ENCODE results near the gene AKNA. TPM values are rescaled to one million over a fixed set of nuclear protein-coding genes. Genes with fewer than 3 reads are reported as not detected.

AKNA gene
- total and polyA plus RNA-seq, 9 donors, result 7.0 to 14.6 (median 10.1) TPM

DNA sequence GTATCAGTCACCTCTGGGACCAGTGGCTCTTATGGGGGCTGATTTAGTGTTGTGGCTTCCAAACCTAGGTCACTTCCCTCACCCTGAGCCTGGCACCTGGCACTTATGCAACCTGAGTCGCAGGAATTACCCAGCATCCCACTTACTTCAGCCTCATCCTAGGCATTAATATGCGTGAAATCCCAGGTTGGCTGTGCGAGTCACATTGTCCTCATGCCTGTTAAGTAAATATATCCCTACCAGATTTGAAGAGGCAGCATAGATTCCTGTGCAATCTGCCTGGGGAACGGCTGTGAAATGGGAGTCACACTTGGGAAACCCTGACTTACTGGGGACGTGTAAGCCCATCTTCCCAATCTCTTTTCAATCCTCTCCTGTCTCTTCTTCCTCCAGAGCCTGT is 42.7 kb upstream of the AKNA start:
- Histone ChIP-seq H3K4me1 (ENCODE audit: control insufficient read depth, insufficient read depth, low read length) (peaks cover 2% of the 10 kb centered on the region), H3K27me3 (ENCODE audit: control insufficient read depth, insufficient read depth, low read length) (no peaks in the 10 kb centered on the region), H3K4me3 (ENCODE audit: low read length) (no peak overlapping the region), H3K27ac (ENCODE audit: low read length) (no peak overlapping the region), H3K9me3 (replicated peaks; ENCODE audit: control insufficient read depth, low read depth, low read length) (no peaks in the 10 kb centered on the region), H3K36me3 (ENCODE audit: control insufficient read depth, insufficient read depth, low read length) (no peaks in the 10 kb centered on the region)
- WGBS (ENCODE audit: insufficient coverage), result 69% methylated on average over 5 of the region's 5 CpGs
- no peak for DNase-seq

- no peak overlapping the region for H3K27ac ChIP-seq (ENCODE audit: low read length)
- WGBS (ENCODE audit: insufficient coverage), result 72% methylated on average over 4 of the region's 6 CpGs
- no peaks in the 10 kb centered on the region for H3K27me3 ChIP-seq (ENCODE audit: control insufficient read depth, insufficient read depth, low read length)
These were observed 41.7 kb upstream of the AKNA start for GRCh38 chr9:114429488-114429887.

GRCh38 chr9:114428466-114428865 is 40.7 kb upstream of the AKNA start:
- Histone ChIP-seq H3K4me1 (ENCODE audit: control insufficient read depth, insufficient read depth, low read length) (peaks cover 2% of the 10 kb centered on the region), H3K36me3 (ENCODE audit: control insufficient read depth, insufficient read depth, low read length) (no peaks in the 10 kb centered on the region), H3K9me3 (replicated peaks; ENCODE audit: control insufficient read depth, low read depth, low read length) (no peaks in the 10 kb centered on the region), H3K27me3 (ENCODE audit: control insufficient read depth, insufficient read depth, low read length) (no peaks in the 10 kb centered on the region), H3K4me3 (ENCODE audit: low read length) (no peak overlapping the region), H3K27ac (ENCODE audit: low read length) (no peak overlapping the region)
- DNase-seq, result no peak
- 80% methylated on average over 8 of the region's 8 CpGs for WGBS (ENCODE audit: insufficient coverage)

More at GRCh38 chr9:114429488-114429887, 41.7 kb upstream of the AKNA start:
- Histone ChIP-seq H3K9me3 (replicated peaks; ENCODE audit: control insufficient read depth, low read depth, low read length) (no peaks in the 10 kb centered on the region), H3K36me3 (ENCODE audit: control insufficient read depth, insufficient read depth, low read length) (no peaks in the 10 kb centered on the region), H3K4me3 (ENCODE audit: low read length) (no peak overlapping the region), H3K4me1 (ENCODE audit: control insufficient read depth, insufficient read depth, low read length) (peaks cover 2% of the 10 kb centered on the region)
- DNase-seq, result no peak

DNA sequence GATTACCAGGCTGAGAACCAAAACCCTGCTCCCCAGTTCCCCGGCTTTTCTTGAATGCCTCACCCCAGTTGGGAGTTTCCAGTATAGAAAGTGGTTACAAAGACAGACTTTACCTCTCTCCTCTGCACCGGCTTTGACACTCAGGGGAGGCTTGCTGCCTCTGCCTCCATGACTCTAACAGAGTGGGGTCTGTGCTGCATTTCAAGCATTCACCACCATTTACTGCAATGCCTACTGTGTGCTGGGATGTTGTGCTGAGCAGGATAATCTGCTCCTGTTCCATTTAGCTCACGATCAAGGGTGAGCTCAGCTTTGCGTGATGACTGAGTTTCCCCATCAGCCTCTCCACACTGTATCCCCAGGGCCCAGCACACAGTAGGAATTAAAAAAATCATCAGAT is 39.9 kb upstream of the AKNA start:
- no peaks in the 10 kb centered on the region for H3K9me3 ChIP-seq (replicated peaks; ENCODE audit: control insufficient read depth, low read depth, low read length)
- H3K27ac ChIP-seq (ENCODE audit: low read length), result no peak overlapping the region
- no peak overlapping the region for H3K4me3 ChIP-seq (ENCODE audit: low read length)
- no peaks in the 10 kb centered on the region for H3K36me3 ChIP-seq (ENCODE audit: control insufficient read depth, insufficient read depth, low read length)
- DNase-seq, result no peak
- 83% methylated on average over 1 of the region's 4 CpGs for WGBS (ENCODE audit: insufficient coverage)
- peaks cover 2% of the 10 kb centered on the region for H3K4me1 ChIP-seq (ENCODE audit: control insufficient read depth, insufficient read depth, low read length)
- H3K27me3 ChIP-seq (ENCODE audit: control insufficient read depth, insufficient read depth, low read length), result no peaks in the 10 kb centered on the region

GRCh38 chr9:114426046-114426948 is 38.5 kb upstream of the AKNA start:
- no peak overlapping the region for H3K4me3 ChIP-seq (ENCODE audit: low read length)
- no peaks in the 10 kb centered on the region for H3K27me3 ChIP-seq (ENCODE audit: control insufficient read depth, insufficient read depth, low read length)
- no peaks in the 10 kb centered on the region for H3K9me3 ChIP-seq (replicated peaks; ENCODE audit: control insufficient read depth, low read depth, low read length)
- 90% methylated on average over 10 of the region's 18 CpGs for WGBS (ENCODE audit: insufficient coverage)
- H3K4me1 ChIP-seq (ENCODE audit: control insufficient read depth, insufficient read depth, low read length), result peaks cover 2% of the 10 kb centered on the region
- H3K27ac ChIP-seq (ENCODE audit: low read length), result no peak overlapping the region
- DNase-seq, result no peak
- H3K36me3 ChIP-seq (ENCODE audit: control insufficient read depth, insufficient read depth, low read length), result no peaks in the 10 kb centered on the region

DNA sequence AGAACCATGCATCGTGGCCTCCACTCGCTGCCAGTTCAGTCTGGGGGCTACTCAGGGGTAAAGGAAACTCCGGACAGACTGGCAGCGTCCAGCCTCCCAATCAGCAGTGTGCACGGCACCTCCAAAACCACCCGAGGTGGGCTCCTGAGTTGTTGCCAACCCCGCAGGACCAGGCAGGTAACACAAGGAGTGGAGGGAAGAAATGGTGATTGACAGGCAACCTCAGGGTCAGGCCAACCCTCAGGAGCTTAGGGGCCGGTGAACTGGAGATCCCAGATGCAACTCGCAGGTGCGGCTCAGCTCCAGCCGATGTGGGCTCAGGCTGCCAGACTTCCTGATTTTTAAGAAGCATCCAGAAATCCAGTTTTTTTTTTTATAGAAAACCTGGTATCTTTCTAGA is 37.3 kb upstream of the AKNA start:
- no peaks in the 10 kb centered on the region for H3K9me3 ChIP-seq (replicated peaks; ENCODE audit: control insufficient read depth, low read depth, low read length)
- H3K36me3 ChIP-seq (ENCODE audit: control insufficient read depth, insufficient read depth, low read length), result no peaks in the 10 kb centered on the region
- no peak overlapping the region for H3K4me3 ChIP-seq (ENCODE audit: low read length)
- H3K4me1 ChIP-seq (ENCODE audit: control insufficient read depth, insufficient read depth, low read length), result peaks cover 2% of the 10 kb centered on the region
- 84% methylated on average over 9 of the region's 11 CpGs for WGBS (ENCODE audit: insufficient coverage)
- no peak for DNase-seq
- no peaks in the 10 kb centered on the region for H3K27me3 ChIP-seq (ENCODE audit: control insufficient read depth, insufficient read depth, low read length)
- no peak overlapping the region for H3K27ac ChIP-seq (ENCODE audit: low read length)

DNA sequence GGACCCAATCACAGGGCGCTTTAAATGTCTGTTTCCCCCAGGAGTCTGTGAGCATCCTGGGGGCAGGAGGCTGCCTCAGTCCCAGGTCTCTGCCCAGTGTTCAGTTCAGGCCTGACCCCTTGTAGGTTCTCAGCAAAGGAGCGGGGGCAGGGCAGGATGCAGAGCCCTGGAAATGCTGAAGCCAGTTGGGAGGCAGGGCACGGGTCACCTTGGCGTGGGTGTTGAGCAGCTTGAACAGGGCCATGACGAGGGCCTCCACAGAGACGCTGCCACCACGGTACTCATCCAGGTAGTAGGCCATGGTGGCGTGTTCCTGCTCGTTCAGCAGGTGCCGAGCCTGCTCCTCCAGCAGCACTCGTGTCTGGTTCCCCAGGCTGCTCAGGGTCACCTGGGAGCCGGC is 36.3 kb upstream of the AKNA start:
- 76% methylated on average over 12 of the region's 12 CpGs for WGBS (ENCODE audit: insufficient coverage)
- Histone ChIP-seq H3K9me3 (replicated peaks; ENCODE audit: control insufficient read depth, low read depth, low read length) (no peaks in the 10 kb centered on the region), H3K4me1 (ENCODE audit: control insufficient read depth, insufficient read depth, low read length) (peaks cover 2% of the 10 kb centered on the region), H3K36me3 (ENCODE audit: control insufficient read depth, insufficient read depth, low read length) (no peaks in the 10 kb centered on the region), H3K27ac (ENCODE audit: low read length) (no peak overlapping the region), H3K4me3 (ENCODE audit: low read length) (no peak overlapping the region), H3K27me3 (ENCODE audit: control insufficient read depth, insufficient read depth, low read length) (no peaks in the 10 kb centered on the region)
- DNase-seq, result no peak

DNA sequence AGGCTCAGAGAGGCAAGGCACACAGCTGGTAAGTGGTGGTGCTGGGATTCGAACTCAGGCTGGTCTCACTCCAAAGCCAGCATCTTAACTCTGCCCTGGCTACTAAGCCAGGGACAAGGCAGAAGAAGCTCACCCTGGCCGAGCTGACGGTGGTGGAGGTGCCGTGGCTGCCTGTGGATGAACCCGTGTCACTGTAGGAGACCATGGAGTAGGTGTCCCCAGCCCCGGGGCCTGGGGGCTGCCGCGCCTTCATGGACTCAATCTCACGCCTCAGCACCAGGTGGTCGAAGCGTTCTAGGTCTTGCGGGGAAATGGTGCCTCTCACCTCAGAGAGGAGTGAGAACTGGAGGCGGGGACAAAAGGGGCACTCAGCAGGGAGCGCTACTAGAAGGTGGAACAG is 35.4 kb upstream of the AKNA start:
- H3K9me3 ChIP-seq (replicated peaks; ENCODE audit: control insufficient read depth, low read depth, low read length), result no peaks in the 10 kb centered on the region
- no peaks in the 10 kb centered on the region for H3K4me1 ChIP-seq (ENCODE audit: control insufficient read depth, insufficient read depth, low read length)
- H3K4me3 ChIP-seq (ENCODE audit: low read length), result no peak overlapping the region
- 82% methylated on average over 14 of the region's 14 CpGs for WGBS (ENCODE audit: insufficient coverage)
- no peak overlapping the region for H3K27ac ChIP-seq (ENCODE audit: low read length)
- no peak for DNase-seq
- H3K36me3 ChIP-seq (ENCODE audit: control insufficient read depth, insufficient read depth, low read length), result no peaks in the 10 kb centered on the region
- no peaks in the 10 kb centered on the region for H3K27me3 ChIP-seq (ENCODE audit: control insufficient read depth, insufficient read depth, low read length)

- no peak overlapping the region for H3K27ac ChIP-seq (ENCODE audit: low read length)
- no peak for DNase-seq
- H3K4me1 ChIP-seq (ENCODE audit: control insufficient read depth, insufficient read depth, low read length), result no peaks in the 10 kb centered on the region
- H3K36me3 ChIP-seq (ENCODE audit: control insufficient read depth, insufficient read depth, low read length), result no peaks in the 10 kb centered on the region
- WGBS (ENCODE audit: insufficient coverage), result 90% methylated on average over 2 of the region's 2 CpGs
- no peaks in the 10 kb centered on the region for H3K9me3 ChIP-seq (replicated peaks; ENCODE audit: control insufficient read depth, low read depth, low read length)
- no peaks in the 10 kb centered on the region for H3K27me3 ChIP-seq (ENCODE audit: control insufficient read depth, insufficient read depth, low read length)
- H3K4me3 ChIP-seq (ENCODE audit: low read length), result no peak overlapping the region
These were observed 33.4 kb upstream of the AKNA start for GRCh38 chr9:114421147-114421546.

- no peak overlapping the region for H3K4me3 ChIP-seq (ENCODE audit: low read length)
- H3K27me3 ChIP-seq (ENCODE audit: control insufficient read depth, insufficient read depth, low read length), result no peaks in the 10 kb centered on the region
- H3K27ac ChIP-seq (ENCODE audit: low read length), result no peak overlapping the region
- no peaks in the 10 kb centered on the region for H3K9me3 ChIP-seq (replicated peaks; ENCODE audit: control insufficient read depth, low read depth, low read length)
- WGBS (ENCODE audit: insufficient coverage), result 80% methylated on average over 1 of the region's 8 CpGs
- H3K4me1 ChIP-seq (ENCODE audit: control insufficient read depth, insufficient read depth, low read length), result no peaks in the 10 kb centered on the region
- H3K36me3 ChIP-seq (ENCODE audit: control insufficient read depth, insufficient read depth, low read length), result no peaks in the 10 kb centered on the region
- no peak for DNase-seq
These were observed 32.0 kb upstream of the AKNA start for GRCh38 chr9:114419796-114420195.
